ENCODE measurements around the gene AJAP1. TPM values are rescaled to one million over a fixed set of nuclear protein-coding genes. Genes with fewer than 3 reads are reported as not detected.

AJAP1 gene
- total RNA-seq, 5 donors from 2014 or later (not counting 1 experiment from before 2014, with no cell fraction given), result 0.44 to 4.4 (median 0.61) TPM

DNA sequence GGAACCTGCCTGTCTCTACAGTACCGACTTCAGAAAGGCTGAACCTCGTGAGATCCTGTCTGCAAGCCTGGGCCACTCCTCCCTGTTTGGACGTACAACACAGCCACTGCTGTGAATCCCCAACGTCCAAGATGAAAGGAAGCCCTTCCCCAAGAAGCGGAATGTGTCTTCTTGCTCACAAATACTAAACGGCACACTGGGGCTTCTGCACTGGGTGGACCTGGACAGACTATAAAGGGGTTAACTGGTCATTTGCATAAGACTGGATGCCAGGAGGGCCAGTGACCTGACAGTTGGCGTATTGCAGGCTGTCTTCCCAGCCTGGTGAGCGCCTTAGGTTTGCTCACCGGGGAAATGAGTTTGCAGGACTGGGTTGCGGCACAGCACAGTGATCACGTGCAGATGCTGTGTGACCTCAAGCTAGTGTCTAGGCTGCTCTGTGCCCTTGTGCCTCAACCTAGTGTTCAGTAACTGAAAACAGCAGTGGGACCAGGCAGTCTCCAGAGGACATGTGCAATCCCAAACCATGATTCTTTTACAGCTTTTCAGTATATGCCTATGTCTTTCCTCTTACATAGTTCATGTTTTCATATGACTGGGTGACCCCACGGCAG lies 19.5 kb upstream of the AJAP1 start:
- DNase-seq, result no peak
- no peaks in the 10 kb centered on the region for H3K9me3 Mint-ChIP-seq
- CTCF ChIA-PET, result no interaction called here

DNA sequence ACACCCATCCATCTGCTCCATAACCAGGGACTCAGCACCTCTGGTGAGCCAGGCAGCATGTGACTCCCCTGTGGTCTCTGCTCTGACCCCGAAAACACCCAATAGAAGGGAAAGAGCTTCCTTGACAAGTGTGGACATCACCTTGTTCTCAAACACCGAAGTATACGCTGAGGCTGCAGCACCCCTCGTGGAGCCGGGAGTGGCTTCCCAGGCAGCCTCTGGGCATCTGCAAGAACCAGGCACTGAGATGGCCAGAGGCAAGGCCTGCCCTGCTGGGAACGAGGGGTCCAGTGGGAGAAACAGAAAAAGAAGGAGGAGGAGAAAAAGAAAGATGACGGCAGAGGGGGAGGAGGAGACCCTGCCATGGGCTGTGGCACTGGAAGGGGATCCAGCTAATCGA lies 18.2 kb upstream of the AJAP1 start:
- Mint-ChIP-seq H3K27me3 (peaks cover 9 to 25% of the 10 kb centered on the region in 2 donors), H3K27ac (no peak overlapping the region), H3K4me1 (no peaks in the 10 kb centered on the region), H3K36me3 (no peaks in the 10 kb centered on the region), H3K9me3 (no peaks in the 10 kb centered on the region), H3K4me3 (no peak overlapping the region)
- ChIA-PET POLR2A (no interaction called here), CTCF (no interaction called here)
- no peaks in the 10 kb centered on the region for H3K9me3 ChIP-seq
- no peak overlapping the region for H3K27ac ChIP-seq (ENCODE audit: low read length)
- no peak overlapping the region for H3K4me3 ChIP-seq (ENCODE audit: control insufficient read depth in 1 of 2, extremely low read depth in 1 of 2, low read length in 1 of 2)
- no peaks in the 10 kb centered on the region for H3K36me3 ChIP-seq (ENCODE audit: control insufficient read depth in 2 of 2, extremely low read depth in 1 of 2, insufficient read depth in 1 of 2, low read length in 1 of 2)
- H3K27me3 ChIP-seq (replicated peaks in 1 of 2; ENCODE audit: control insufficient read depth in 2 of 2, extremely low read depth in 1 of 2, insufficient read depth in 2 of 2, low read length in 1 of 2), result peaks cover 0 to 27% of the 10 kb centered on the region in 2 experiments
- H3K4me1 ChIP-seq (ENCODE audit: control insufficient read depth in 1 of 2, extremely low read depth in 1 of 2, insufficient read depth in 2 of 2, low read length in 2 of 2), result no peaks in the 10 kb centered on the region
- no peak for ATAC-seq (replicated peaks in 1 of 4)
- WGBS (ENCODE audit: insufficient coverage), result 83% methylated on average over 7 of the region's 8 CpGs
- DNase-seq, result no peak

More for the DNA sequence above, 19.5 kb upstream of the AJAP1 start:
- H3K4me1 ChIP-seq (ENCODE audit: control insufficient read depth in 1 of 2, extremely low read depth in 1 of 2, insufficient read depth in 2 of 2, low read length in 2 of 2), result no peaks in the 10 kb centered on the region
- H3K4me3 ChIP-seq (ENCODE audit: control insufficient read depth in 1 of 2, extremely low read depth in 1 of 2, low read length in 1 of 2), result no peak overlapping the region
- 83% methylated on average over 9 of the region's 12 CpGs for WGBS (ENCODE audit: insufficient coverage)
- no peaks in the 10 kb centered on the region for H3K9me3 ChIP-seq
- H3K27ac Mint-ChIP-seq, result no peak overlapping the region
- H3K36me3 ChIP-seq (ENCODE audit: control insufficient read depth in 2 of 2, extremely low read depth in 1 of 2, insufficient read depth in 1 of 2, low read length in 1 of 2), result no peaks in the 10 kb centered on the region
- H3K27me3 Mint-ChIP-seq, result peaks cover 9 to 19% of the 10 kb centered on the region in 2 donors
- H3K36me3 Mint-ChIP-seq, result no peaks in the 10 kb centered on the region
- H3K27me3 ChIP-seq (replicated peaks in 1 of 2; ENCODE audit: control insufficient read depth in 2 of 2, extremely low read depth in 1 of 2, insufficient read depth in 2 of 2, low read length in 1 of 2), result peaks cover 0 to 34% of the 10 kb centered on the region in 2 experiments
- H3K27ac ChIP-seq (ENCODE audit: low read length), result no peak overlapping the region
- POLR2A ChIA-PET, result no interaction called here
- ATAC-seq (replicated peaks in 1 of 4), result no peak
- H3K4me3 Mint-ChIP-seq, result no peak overlapping the region
- H3K4me1 Mint-ChIP-seq, result no peaks in the 10 kb centered on the region

DNA sequence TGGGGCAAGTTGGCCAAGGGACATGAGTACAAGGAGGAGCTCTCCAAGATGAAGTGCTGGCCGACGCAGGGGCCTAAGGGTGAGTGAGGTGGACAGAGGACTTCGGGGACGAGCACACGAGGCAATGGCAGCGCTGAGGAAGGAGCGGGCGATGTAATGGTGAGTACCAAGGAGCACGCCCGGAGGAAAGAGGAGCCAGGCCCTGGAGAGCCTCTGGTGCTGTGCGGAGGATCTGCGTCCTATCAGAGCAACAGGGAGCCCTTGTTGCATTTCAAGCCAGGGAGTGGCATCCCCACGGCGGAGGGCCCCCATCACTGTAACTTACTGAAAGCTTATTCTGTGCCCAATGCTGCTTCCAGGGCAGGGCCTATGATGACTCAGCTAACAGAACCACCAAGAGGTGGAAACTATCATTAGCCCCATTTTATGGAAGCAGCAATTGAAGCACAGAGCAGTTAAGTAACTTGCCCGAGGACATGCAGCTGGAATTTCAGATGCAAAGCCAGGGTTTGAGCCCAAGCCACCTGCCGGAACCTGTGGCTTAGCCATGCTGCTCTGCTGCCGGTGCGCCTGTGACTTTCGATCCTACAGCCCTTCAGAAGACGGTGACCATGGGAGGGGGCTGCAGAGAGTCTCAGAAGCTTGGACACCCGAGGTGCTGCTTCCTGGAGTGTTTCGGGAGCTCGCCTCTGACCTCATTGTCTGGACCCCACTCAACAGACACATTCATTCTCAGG lies 17.6 kb upstream of the AJAP1 start:
- no peak overlapping the region for H3K4me3 ChIP-seq (ENCODE audit: control insufficient read depth in 1 of 2, extremely low read depth in 1 of 2, low read length in 1 of 2)
- no peak for DNase-seq
- Mint-ChIP-seq H3K9me3 (no peaks in the 10 kb centered on the region), H3K27me3 (peaks cover 9 to 20% of the 10 kb centered on the region in 2 donors), H3K36me3 (no peaks in the 10 kb centered on the region), H3K27ac (no peak overlapping the region), H3K4me1 (no peaks in the 10 kb centered on the region), H3K4me3 (no peak overlapping the region)
- H3K4me1 ChIP-seq (ENCODE audit: control insufficient read depth in 1 of 2, extremely low read depth in 1 of 2, insufficient read depth in 2 of 2, low read length in 2 of 2), result no peaks in the 10 kb centered on the region
- CTCF ChIA-PET, result no interaction called here
- 83% methylated on average over 20 of the region's 23 CpGs for WGBS (ENCODE audit: insufficient coverage)
- POLR2A ChIA-PET, result no interaction called here
- no peaks in the 10 kb centered on the region for H3K9me3 ChIP-seq
- no peak overlapping the region for H3K27ac ChIP-seq (ENCODE audit: low read length)
- no peak for ATAC-seq (replicated peaks in 1 of 4)
- H3K36me3 ChIP-seq (ENCODE audit: control insufficient read depth in 2 of 2, extremely low read depth in 1 of 2, insufficient read depth in 1 of 2, low read length in 1 of 2), result no peaks in the 10 kb centered on the region
- H3K27me3 ChIP-seq (replicated peaks in 1 of 2; ENCODE audit: control insufficient read depth in 2 of 2, extremely low read depth in 1 of 2, insufficient read depth in 2 of 2, low read length in 1 of 2), result peaks cover 0 to 27% of the 10 kb centered on the region in 2 experiments

DNA sequence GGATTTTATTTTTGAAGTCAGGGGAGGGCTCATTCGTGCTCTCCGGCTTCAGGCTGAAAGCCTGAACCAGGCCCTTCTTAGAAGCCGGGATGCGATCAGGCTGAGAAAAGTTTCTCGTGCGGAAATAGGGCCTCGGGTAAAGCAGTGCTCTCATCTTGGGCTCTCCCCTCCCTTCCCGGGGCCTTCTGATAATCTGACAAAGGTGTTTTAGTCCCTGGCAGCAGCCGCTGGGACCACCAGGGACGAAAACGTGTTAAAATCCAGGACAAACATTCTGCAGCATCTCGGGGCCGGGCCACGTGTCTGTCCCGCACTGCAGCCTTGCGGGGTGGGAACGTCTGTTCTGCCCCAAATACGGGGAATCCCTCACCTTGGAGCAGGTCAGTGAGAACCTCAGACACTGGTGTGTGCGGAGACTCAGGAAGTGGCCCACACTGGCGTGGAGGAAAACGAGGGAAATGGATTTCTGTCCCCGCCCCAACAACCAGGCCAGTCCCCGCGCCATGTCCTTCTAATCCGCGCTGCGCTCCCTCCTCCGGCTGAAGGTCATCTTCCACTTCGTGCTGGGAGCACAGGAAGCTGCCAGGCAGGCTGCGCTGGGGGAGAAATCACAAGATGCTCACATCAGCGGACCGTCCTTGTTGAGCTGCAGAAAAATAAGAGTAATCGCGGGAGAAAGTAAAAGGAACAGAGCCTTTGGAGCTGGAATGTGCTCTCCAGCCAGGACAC lies 16.6 kb upstream of the AJAP1 start:
- 62% methylated on average over 32 of the region's 34 CpGs for WGBS (ENCODE audit: insufficient coverage)
- no peak overlapping the region for H3K4me3 Mint-ChIP-seq
- H3K4me1 Mint-ChIP-seq, result no peaks in the 10 kb centered on the region
- CTCF ChIA-PET, result no interaction called here
- H3K27me3 ChIP-seq (replicated peaks in 1 of 2; ENCODE audit: control insufficient read depth in 2 of 2, extremely low read depth in 1 of 2, insufficient read depth in 2 of 2, low read length in 1 of 2), result peaks cover 0 to 27% of the 10 kb centered on the region in 2 experiments
- POLR2A ChIA-PET, result no interaction called here
- H3K4me3 ChIP-seq (ENCODE audit: control insufficient read depth in 1 of 2, extremely low read depth in 1 of 2, low read length in 1 of 2), result no peak overlapping the region
- no peaks in the 10 kb centered on the region for H3K36me3 Mint-ChIP-seq
- no peaks in the 10 kb centered on the region for H3K36me3 ChIP-seq (ENCODE audit: control insufficient read depth in 2 of 2, extremely low read depth in 1 of 2, insufficient read depth in 1 of 2, low read length in 1 of 2)
- DNase-seq, result no peak
- H3K4me1 ChIP-seq (ENCODE audit: control insufficient read depth in 1 of 2, extremely low read depth in 1 of 2, insufficient read depth in 2 of 2, low read length in 2 of 2), result no peaks in the 10 kb centered on the region
- no peak for ATAC-seq (replicated peaks in 1 of 4)
- no peak overlapping the region for H3K27ac ChIP-seq (ENCODE audit: low read length)
- H3K9me3 ChIP-seq, result no peaks in the 10 kb centered on the region
- no peak overlapping the region for H3K27ac Mint-ChIP-seq
- H3K9me3 Mint-ChIP-seq, result no peaks in the 10 kb centered on the region
- H3K27me3 Mint-ChIP-seq, result peaks cover 9 to 19% of the 10 kb centered on the region in 2 donors

DNA sequence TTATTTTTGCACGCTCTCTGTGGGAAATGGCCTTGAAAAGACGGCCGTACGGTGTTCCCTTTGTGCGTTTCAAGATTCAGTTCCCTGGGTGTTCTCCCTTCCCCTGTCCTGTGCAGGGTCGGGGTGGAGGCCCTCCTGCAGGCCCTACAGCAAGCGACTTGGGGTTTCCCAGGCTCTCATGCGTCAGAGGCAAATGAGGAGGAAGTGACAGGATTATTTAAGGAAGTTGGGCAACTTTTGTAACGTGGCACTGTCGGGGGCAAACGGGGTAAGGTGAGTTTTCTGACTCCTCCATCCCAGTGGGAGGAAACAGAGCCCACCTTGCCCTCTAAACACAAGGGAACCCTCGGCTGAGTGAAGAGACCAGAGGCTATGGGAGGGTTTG lies 16.1 kb upstream of the AJAP1 start:
- Histone ChIP-seq H3K4me3 (ENCODE audit: control insufficient read depth in 1 of 2, extremely low read depth in 1 of 2, low read length in 1 of 2) (no peak overlapping the region), H3K36me3 (ENCODE audit: control insufficient read depth in 2 of 2, extremely low read depth in 1 of 2, insufficient read depth in 1 of 2, low read length in 1 of 2) (no peaks in the 10 kb centered on the region), H3K27me3 (replicated peaks in 1 of 2; ENCODE audit: control insufficient read depth in 2 of 2, extremely low read depth in 1 of 2, insufficient read depth in 2 of 2, low read length in 1 of 2) (peaks cover 0 to 27% of the 10 kb centered on the region in 2 experiments), H3K9me3 (no peaks in the 10 kb centered on the region), H3K27ac (ENCODE audit: low read length) (no peak overlapping the region), H3K4me1 (ENCODE audit: control insufficient read depth in 1 of 2, extremely low read depth in 1 of 2, insufficient read depth in 2 of 2, low read length in 2 of 2) (no peaks in the 10 kb centered on the region)
- POLR2A ChIA-PET, result no interaction called here
- Mint-ChIP-seq H3K27ac (no peak overlapping the region), H3K27me3 (peaks cover 14 to 19% of the 10 kb centered on the region in 2 donors), H3K4me1 (no peaks in the 10 kb centered on the region), H3K4me3 (no peak overlapping the region), H3K36me3 (no peaks in the 10 kb centered on the region), H3K9me3 (no peaks in the 10 kb centered on the region)
- CTCF ChIA-PET, result no interaction called here
- no peak for DNase-seq
- 64% methylated on average over 5 of the region's 12 CpGs for WGBS (ENCODE audit: insufficient coverage)
- ATAC-seq (replicated peaks in 1 of 4), result no peak

DNA sequence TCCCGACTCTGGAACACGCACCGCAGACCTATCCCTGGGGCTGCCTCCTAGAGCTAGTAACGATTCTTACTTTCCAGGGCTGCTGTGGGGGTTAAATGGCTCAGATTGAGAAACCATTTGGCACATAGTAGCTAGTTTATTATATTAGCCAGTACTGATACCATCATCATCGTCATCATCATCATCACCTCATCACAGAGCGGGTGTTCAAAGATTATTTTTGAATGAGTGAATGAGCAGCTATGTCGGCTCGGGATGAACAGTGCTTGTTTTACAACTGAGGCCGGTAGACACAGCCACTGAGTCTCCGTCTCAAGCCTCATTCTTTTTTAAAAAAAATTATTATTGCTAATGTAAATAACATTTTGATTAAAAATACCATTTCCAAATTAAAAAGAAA lies 13.5 kb upstream of the AJAP1 start:
- Histone ChIP-seq H3K27ac (ENCODE audit: low read length) (no peak overlapping the region), H3K9me3 (no peaks in the 10 kb centered on the region), H3K4me1 (ENCODE audit: control insufficient read depth in 1 of 2, extremely low read depth in 1 of 2, insufficient read depth in 2 of 2, low read length in 2 of 2) (no peaks in the 10 kb centered on the region), H3K36me3 (ENCODE audit: control insufficient read depth in 2 of 2, extremely low read depth in 1 of 2, insufficient read depth in 1 of 2, low read length in 1 of 2) (no peaks in the 10 kb centered on the region), H3K4me3 (ENCODE audit: control insufficient read depth in 1 of 2, extremely low read depth in 1 of 2, low read length in 1 of 2) (no peak overlapping the region), H3K27me3 (replicated peaks in 1 of 2; ENCODE audit: control insufficient read depth in 2 of 2, extremely low read depth in 1 of 2, insufficient read depth in 2 of 2, low read length in 1 of 2) (peaks cover 0 to 18% of the 10 kb centered on the region in 2 experiments)
- no peaks in the 10 kb centered on the region for H3K4me1 Mint-ChIP-seq
- H3K9me3 Mint-ChIP-seq, result no peaks in the 10 kb centered on the region
- H3K36me3 Mint-ChIP-seq, result no peaks in the 10 kb centered on the region
- CTCF ChIA-PET, result interaction anchor here in 1 of 2 donors (0.7 kb wide), 1 partner anchor 13 kb away, joined by 3 read pairs; no protein-coding TSS in a partner anchor
- POLR2A ChIA-PET, result no interaction called here
- peaks cover 17 to 19% of the 10 kb centered on the region in 2 donors for H3K27me3 Mint-ChIP-seq
- no peak overlapping the region for H3K27ac Mint-ChIP-seq
- H3K4me3 Mint-ChIP-seq, result no peak overlapping the region
- no CpG with 5 or more reads among the region's 10 CpGs for WGBS (ENCODE audit: insufficient coverage)
- DNase-seq, result no peak
- ATAC-seq (replicated peaks in 1 of 4), result no peak

All from T-cell (primary cell).